GM21723 (cell line): ENCODE results near the gene TAS2R1.
"Not testable (repeated sequence)": the region's sequence is repeated elsewhere in the genome, so short reads cannot be mapped to it uniquely, and the experiment has no call there.

Experiments
- ATAC-seq: cut with Tn5 transposase; IDR thresholded peaks from one replicate; pipeline ENCODE4 v1.9.1; 2021; ENCODE audit warnings: mild to moderate bottlenecking, moderate library complexity; ENCODE audit not compliant: unreplicated experiment

TAS2R1 gene

DNA sequence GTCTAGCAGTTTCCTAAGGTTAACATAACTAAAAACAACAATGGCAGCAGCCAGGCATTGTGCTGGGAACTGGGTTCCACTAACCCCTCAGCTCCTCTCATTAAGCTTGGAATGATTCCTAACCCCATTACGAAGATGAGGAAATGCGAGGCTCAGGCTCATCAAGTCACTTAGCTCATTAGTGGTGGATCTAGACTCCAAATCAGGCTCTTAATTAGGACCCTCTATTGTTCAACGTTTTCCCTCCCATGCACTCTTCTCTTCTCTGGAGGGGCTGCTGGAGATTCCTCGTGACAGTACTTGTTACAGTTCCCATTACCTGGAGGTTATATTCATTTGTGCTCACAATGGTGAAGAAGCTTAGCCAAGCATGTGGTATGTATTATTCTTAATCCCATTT, 6.5 kb downstream of the TAS2R1 start:
- no peak for ATAC-seq

DNA sequence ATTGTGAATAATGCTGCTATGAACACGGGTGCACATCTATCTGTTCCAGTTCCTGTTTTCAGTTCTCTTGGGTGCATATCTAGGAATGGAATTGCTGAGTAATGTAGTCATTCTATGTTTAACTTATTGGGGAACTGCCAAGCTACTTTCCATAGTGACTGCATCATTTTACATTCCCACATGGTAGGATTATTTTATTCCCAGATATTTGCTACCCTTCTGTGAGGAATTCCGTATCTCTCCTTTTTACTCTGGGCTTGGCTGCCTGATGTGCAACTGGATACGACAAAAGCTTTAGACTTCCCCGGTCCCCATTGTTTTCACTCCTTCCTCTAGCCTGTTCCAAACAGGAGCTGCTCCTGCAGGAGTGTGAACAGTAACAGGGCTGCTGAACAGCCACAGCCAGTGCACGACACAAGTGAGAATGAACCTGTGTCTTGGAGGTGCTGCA, 7.2 kb downstream of the TAS2R1 start:
- ATAC-seq: no peak

DNA sequence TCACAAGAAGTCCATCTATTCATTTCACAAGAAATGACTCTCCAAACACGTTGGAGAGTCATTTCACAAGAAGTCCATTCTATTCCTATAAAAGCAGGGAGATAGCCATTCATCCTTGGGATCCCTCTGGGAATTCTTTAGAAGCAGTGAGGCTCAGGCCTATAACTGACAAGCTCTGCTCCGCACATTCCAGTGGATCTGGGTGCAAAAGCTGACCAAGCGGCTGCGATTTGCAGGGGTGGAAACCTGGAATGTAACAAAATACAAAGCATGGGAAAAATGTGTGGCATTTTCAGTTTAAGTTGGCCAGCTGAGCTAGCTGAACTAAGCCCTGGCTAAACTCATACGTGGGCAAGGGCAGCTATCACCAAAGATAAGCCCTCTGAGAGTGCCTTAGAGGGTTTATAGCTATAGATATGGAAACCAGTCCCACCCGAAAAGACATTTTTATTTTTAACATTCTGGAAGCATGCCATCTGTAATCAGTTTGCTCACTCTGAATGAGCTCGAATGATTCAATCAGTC, 8.7 kb downstream of the TAS2R1 start:
- ATAC-seq: no peak

DNA sequence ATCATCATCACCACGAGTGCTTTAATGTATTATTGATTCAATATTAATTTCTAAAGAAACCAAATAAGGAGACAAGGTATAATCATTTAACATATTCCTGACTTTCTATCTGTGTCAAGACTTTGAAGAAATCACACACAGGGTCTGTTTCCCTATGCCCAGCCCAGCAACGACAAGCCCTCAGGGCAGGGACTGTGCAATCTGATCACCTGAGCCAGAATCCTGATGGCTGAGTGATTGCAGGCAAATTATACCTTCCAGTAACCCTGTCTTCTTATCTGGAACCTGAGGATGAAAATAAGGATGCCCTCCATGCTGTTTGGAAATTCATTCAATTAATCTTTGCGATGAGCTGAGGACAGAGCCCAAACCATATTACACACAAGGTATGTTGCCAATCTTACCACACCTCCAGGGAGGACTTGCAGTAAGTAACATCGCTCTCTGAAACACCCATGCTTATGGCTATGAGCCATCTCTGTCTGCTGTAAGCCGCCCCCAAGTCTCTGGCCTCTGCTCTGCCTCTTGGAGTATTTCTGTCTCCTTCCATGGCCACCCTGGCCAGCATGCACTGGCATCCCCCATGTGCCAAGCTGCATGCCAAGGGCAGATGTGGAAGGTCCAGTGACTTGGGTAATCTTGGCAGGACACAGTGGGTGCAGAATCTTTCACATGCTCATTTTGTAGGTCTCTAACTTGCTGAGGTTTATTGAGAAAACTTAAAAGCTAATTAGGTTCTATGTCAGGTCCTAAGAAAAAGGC, 10.6 kb downstream of the TAS2R1 start:
- ATAC-seq: no peak

DNA sequence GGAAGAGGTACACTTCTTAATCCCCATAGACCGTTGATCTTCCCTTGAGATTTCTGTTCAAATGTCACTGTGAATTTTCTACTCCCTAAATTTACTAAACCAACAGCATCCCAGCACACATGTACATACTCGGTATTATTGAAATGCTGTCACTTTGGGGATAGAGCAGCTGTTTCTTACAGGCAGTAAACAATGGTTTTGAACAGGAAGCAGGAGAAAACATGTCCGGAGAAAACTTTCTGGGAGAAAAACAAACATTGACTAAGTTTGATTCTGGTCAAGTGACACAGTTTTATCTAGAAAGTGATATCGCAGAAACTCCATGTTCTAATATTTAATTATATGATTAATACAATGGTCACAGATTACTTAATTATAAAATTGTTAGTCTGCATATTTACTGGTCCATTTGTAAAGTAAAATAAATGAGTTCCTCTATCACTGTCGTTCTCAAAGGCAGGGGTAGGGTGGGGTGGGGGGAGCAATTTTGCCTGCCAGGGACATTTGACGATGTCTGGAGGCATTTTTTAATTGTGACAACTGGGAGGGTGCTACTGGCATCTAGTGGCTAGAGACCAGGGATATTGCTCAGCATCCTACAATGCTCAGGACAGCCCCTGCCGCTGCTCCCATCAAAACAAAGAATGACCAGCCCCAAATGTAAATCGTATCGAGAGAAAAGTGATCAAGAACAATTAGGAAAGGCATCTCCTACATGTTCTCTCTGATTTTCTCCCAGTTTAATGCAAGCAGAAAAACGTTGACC, 12.2 kb downstream of the TAS2R1 start:
- ATAC-seq: no peak

- ATAC-seq: no peak
Measured at GRCh38 chr5:9617221-9617620, 12.9 kb downstream of the TAS2R1 start.

GRCh38 chr5:9615331-9615730, 14.8 kb downstream of the TAS2R1 start:
- no peak for ATAC-seq

GRCh38 chr5:9613360-9613759, 16.8 kb downstream of the TAS2R1 start:
- ATAC-seq: no peak

DNA sequence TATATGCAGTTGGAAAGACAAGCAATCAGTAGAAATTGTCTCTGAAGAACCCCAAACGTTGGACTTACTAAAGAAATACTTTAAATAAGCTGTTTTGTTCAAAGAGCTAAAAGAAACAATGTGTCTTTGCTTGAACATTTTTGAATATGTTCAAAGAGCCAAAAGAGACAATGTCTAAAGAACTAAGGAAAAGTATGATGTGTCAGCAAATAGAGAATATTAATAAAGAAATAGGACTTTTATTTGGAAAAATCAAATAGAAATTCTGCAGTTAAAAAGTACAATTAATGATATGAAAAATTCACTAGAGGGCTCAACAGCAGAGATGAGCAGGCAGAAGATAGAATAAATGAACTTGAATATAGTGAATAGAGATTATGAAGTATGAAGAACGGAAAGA, 19.2 kb downstream of the TAS2R1 start:
- ATAC-seq: no peak

GRCh38 chr5:9610364-9610763, 19.8 kb downstream of the TAS2R1 start:
- ATAC-seq: no peak

GRCh38 chr5:9608093-9608492, 22.1 kb downstream of the TAS2R1 start:
- ATAC-seq: no peak

GRCh38 chr5:9605041-9605838, 24.9 kb downstream of the TAS2R1 start:
- no peak for ATAC-seq

DNA sequence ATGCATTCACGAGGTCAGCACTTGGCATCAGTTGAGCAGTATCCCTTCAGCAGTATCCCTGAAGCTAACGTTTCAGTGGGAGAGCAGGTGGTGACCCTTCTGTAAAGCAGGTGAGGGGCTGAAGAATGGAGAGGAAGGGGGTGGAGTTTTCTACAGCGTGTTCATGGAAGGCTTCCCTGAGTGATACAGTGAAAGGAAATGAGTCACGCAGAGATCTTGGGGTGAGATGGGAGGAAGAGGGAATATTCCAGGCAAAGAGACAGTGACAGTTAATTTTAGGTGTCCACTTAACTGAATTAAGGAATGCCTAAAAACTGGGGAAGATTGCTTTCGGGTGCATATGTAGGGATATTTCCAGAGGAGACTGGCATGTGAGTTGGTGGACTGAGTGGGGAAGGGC, 25.7 kb downstream of the TAS2R1 start:
- ATAC-seq: no peak

DNA sequence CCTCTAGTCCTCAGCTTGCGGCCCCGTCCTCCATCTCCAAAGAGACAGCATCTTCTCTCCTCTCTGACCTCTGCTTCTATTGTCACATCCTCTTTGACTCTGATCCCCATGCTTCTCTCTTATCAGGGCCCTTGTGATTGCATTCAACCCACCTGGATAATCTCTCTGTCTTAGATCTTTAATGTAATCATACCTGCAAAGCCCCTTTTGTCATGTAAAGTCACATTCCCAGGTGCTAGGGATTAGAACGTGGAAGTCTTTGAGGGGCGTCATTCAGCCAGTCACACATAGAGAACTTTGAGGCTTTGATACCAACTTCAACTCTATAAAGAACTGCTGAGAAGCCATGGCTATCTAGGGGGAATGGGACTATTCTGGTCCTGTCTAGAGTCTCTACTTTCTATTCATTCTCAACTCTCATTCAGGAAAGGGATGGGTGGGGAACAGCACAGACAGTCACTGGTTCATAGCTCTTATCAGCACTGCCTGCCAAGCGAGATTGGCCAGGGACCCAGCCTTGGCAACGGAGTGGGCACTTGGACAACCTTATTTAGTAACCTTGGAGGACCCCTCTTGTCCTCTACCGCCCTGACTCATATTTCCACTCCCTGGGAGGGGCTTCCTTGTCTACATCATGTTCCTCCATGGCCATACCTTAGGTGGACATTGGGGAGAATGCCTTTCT, 29.0 kb downstream of the TAS2R1 start:
- ATAC-seq: no peak

- ATAC-seq: no peak
Measured at GRCh38 chr5:9599391-9599790, 30.8 kb downstream of the TAS2R1 start.

GRCh38 chr5:9598329-9598728, 31.8 kb downstream of the TAS2R1 start:
- ATAC-seq: not testable (repeated sequence)

- ATAC-seq: not testable (repeated sequence)
Measured at GRCh38 chr5:9597322-9597721, 32.8 kb downstream of the TAS2R1 start.

DNA sequence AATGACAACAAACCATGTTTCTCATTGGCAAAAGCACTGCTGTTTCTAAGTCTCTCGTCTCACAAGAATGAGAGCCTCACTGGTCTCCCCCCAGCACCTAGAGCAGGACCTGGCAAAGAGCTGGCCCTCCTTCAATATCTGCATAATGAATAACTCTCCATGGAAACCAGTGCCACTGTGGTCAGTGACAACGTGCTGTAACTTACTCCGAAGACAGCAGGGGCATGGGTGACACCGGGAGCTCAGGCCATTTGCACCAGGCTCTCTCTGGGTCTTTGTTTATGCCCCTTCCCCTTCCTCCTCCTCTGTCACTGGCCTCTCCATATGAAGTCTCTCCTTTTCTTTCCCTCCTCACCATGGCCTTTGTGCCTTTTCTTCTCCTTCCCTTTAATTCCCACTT, 33.3 kb downstream of the TAS2R1 start:
- ATAC-seq: no peak

GRCh38 chr5:9596171-9596780, 33.9 kb downstream of the TAS2R1 start:
- ATAC-seq: no peak

DNA sequence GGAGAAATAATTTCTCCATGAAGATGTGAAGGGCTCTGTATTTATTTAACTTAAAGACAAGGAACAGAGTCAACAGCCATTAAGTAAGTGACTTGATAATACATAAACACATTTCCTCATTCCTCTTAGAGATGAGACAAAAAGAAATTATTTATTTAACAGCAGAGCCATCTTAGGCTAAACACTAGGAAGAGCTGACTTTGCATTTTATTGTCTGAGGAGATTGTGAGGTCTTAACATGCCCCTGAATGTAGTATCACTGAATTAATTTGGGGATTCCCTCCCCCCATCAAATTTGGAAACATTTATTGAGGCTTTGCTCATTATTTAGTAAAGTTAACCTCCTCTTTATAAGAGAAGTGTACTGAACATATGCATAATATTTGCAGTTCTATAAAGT, 35.2 kb downstream of the TAS2R1 start:
- no peak for ATAC-seq
